HCT116 (cell line): ENCODE measurements around the gene COX15.

ENCODE experiments used
- CEBPB ChIP-seq: IDR thresholded peaks from 2 replicates; pipeline ENCODE4 v1.6.1; 2012; ENCODE audit warnings: low read depth
- EZH2phosphoT487 ChIP-seq: fragments of 200-600 bp; IDR thresholded peaks from 2 replicates; pipeline ENCODE4 v1.6.1; 2018; ENCODE audit warnings: antibody characterized with exemption, borderline replicate concordance
- POLR2AphosphoS5 ChIP-seq: IDR thresholded peaks from 2 replicates; pipeline ENCODE4 v1.6.1; 2011; ENCODE audit warnings: mild to moderate bottlenecking, low read depth, low read length, moderate library complexity
- ZNF274 ChIP-seq: fragments of 200-500 bp; sonication (Bioruptor generic); IDR thresholded peaks from 2 replicates; pipeline ENCODE4 v1.6.1; 2014; ENCODE audit warnings: mild to moderate bottlenecking, low read depth, low read length, inconsistent platforms
- TF ChIP-seq, protein P1 (sequence below), 3 experiments: fragments of 200-600 bp in 1 of 3; sonication (generic) in 1 of 3; IDR thresholded peaks in 2 of 3; conservative IDR thresholded peaks in 1 of 3; 2 replicates each; pipeline ENCODE4 v1.5.1; 2012 to 2017; ENCODE audit warnings: low read depth in 2 of 3, low read length in 2 of 3, antibody characterized with exemption in 1 of 3, borderline replicate concordance in 1 of 3, control low read depth in 1 of 3, mild to moderate bottlenecking in 1 of 3, mixed read lengths in 1 of 3, mixed run types in 1 of 3, moderate library complexity in 1 of 3; ENCODE audit not compliant: insufficient read depth in 1 of 3

DNA sequence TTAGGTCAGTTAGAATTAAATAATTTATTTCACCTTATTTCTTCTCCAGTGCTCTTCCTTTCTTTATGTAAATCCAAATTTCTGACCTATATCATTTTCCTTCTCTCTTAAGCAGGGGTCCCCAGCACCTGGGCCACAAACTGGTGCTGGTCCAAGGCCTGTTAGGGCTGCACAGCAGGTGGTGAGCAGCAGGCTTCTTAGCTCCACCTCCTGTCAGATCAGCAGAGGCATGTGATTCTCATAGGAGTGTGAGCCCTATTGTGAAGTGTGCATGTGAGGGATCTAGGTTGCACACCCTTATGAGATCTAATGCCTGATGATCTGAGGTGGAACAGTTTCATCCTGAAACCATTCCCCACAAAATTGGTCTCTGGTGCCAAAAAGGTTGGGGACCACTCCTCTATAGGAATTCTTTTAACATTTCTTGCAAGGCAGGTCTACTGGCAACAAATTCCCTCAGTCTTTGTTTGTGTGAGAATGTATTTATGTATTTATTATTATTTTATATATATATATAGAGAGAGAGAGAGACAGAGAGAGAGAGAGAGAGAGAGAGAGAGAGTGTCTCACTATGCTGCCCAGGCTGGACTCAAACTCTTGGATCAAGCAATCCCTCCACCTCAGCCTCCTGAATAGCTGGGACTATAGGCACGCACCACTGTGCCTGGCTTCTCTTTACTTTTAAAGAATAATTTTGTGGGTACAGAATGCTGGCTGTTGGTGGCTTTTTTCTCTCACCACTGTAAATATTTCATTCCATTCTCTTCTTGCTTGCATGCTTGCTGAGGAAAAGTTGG lies 46.2 kb upstream of the COX15 start:
- TF ChIP-seq EZH2phosphoT487 (no peak), CEBPB (no peak), ZNF274 (no peak), POLR2AphosphoS5 (no peak)
- TF ChIP-seq, protein P1, sequence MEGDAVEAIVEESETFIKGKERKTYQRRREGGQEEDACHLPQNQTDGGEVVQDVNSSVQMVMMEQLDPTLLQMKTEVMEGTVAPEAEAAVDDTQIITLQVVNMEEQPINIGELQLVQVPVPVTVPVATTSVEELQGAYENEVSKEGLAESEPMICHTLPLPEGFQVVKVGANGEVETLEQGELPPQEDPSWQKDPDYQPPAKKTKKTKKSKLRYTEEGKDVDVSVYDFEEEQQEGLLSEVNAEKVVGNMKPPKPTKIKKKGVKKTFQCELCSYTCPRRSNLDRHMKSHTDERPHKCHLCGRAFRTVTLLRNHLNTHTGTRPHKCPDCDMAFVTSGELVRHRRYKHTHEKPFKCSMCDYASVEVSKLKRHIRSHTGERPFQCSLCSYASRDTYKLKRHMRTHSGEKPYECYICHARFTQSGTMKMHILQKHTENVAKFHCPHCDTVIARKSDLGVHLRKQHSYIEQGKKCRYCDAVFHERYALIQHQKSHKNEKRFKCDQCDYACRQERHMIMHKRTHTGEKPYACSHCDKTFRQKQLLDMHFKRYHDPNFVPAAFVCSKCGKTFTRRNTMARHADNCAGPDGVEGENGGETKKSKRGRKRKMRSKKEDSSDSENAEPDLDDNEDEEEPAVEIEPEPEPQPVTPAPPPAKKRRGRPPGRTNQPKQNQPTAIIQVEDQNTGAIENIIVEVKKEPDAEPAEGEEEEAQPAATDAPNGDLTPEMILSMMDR (IDR thresholded peaks at IDR 0.05 in 2 of 3, conservative IDR thresholded peaks at IDR 0.05 in 1 of 3; ENCODE audit: borderline replicate concordance in 1 of 3, insufficient read depth in 1 of 3, low read depth in 2 of 3, low read length in 2 of 3): no peak
